ENCODE measurements around the gene BRF1.

BRF1 gene

DNA sequence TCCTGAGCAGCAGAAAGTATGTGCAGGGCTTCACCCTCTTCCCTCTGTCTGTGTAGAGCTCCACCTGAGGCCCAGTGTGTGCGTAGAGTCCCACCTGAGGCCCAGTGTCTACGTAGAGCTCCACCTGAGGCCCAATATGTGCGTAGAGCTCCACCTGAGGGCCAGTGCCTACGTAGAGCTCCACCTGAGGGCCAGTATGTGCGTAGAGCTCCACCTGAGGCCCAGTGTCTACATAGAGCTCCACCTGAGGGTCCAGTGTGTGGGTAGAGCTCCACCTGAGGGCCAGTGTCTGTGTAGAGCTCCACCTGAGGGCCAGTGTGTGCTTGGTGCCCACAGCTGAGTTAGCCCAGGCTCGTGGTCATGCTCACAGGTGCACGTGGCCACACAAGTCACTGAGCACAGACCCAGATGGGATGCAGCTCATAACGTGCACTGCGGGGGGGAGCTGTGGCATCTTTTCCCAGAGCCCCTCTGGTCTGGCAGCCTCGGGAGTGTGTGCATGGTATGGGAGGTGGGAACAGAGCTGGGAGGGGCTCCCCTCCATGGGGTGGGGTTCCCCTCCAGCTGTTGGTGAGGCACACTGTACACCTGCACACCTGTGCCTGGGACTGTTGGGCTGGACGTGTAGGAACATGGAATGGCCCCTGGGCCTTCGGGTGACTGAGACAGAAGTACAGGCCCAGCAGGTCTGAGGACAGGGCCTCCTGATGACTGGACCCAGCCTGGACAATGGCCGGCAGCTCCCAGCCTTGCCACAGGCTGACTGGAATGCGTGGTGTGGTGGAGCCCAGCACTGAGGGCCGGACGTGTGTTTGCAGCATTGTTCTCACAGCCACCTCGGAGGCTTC, 33.8 kb upstream of the BRF1 start:
- H3K27ac ChIP-seq: no peak overlapping the region
- TF ChIP-seq, protein P1, sequence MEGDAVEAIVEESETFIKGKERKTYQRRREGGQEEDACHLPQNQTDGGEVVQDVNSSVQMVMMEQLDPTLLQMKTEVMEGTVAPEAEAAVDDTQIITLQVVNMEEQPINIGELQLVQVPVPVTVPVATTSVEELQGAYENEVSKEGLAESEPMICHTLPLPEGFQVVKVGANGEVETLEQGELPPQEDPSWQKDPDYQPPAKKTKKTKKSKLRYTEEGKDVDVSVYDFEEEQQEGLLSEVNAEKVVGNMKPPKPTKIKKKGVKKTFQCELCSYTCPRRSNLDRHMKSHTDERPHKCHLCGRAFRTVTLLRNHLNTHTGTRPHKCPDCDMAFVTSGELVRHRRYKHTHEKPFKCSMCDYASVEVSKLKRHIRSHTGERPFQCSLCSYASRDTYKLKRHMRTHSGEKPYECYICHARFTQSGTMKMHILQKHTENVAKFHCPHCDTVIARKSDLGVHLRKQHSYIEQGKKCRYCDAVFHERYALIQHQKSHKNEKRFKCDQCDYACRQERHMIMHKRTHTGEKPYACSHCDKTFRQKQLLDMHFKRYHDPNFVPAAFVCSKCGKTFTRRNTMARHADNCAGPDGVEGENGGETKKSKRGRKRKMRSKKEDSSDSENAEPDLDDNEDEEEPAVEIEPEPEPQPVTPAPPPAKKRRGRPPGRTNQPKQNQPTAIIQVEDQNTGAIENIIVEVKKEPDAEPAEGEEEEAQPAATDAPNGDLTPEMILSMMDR (conservative IDR thresholded peaks at IDR 0.05): no peak
- TF ChIP-seq ZFX (IDR thresholded peaks at IDR 0.05): no peak

DNA sequence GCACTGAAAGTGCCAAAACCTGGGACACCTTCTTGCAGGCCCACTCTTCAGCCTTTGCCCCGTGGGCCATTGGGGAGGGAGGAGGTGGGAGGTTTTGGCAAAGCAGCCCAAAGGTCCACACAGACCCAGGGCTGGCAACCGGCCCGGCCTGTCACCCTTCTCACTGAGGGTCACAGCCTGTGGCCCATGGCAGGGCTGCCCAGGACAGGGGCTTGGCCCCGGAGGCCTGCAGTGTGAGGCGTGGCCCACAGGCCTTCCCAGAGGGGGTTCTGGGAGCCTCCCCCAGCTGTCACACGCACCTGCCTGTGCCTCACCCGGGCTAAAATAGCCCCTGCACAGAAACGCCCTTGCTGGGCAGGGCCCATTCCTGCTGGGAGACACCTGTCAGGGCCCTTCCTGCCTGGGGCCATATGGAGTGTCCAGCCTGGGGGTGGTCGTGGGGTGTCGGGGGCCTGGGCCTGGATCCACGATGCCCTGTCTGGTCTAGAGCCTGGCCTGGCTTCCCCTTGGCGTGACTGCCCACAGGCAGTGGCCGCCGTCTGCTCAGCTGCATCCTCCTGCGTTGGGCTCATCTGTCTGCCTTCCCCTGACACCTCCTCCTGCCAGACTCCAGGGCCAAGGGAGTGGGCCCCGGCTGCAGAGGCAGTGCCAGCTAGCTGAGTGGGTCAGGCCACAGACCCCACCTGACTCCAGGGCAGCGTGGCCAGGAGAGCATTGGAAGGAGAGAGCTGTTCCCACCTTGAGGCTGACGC, 33.0 kb upstream of the BRF1 start:
- TF ChIP-seq ZFX (IDR thresholded peaks at IDR 0.05): no peak
- TF ChIP-seq, protein P1 (conservative IDR thresholded peaks at IDR 0.05): no peak
- H3K27ac ChIP-seq: no peak overlapping the region

DNA sequence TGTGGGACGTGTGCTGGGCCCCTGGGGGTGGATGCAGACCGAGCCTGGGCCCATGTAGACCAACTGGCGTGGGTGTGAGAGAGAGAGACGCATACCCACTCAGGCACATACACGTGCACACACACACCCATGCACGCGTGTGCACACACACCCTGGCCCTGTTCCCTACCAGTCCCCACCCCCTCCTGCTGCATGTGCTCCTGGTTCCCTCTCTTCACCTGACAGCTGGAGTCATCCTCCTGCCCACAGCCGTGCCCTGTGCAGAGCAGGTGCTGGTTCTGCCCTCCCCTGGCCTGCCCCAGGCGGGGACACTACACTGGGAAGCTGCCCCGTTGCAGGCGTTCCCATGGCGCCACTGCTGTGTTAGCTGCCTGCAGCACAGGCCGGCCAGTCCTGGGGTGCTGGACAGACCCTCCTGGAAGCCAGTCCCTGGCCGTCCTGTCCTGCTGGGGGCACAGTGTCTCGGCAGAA, 32.3 kb upstream of the BRF1 start:
- TF ChIP-seq ZFX (IDR thresholded peaks at IDR 0.05): no peak
- TF ChIP-seq, protein P1 (conservative IDR thresholded peaks at IDR 0.05): no peak
- H3K27ac ChIP-seq: no peak overlapping the region

DNA sequence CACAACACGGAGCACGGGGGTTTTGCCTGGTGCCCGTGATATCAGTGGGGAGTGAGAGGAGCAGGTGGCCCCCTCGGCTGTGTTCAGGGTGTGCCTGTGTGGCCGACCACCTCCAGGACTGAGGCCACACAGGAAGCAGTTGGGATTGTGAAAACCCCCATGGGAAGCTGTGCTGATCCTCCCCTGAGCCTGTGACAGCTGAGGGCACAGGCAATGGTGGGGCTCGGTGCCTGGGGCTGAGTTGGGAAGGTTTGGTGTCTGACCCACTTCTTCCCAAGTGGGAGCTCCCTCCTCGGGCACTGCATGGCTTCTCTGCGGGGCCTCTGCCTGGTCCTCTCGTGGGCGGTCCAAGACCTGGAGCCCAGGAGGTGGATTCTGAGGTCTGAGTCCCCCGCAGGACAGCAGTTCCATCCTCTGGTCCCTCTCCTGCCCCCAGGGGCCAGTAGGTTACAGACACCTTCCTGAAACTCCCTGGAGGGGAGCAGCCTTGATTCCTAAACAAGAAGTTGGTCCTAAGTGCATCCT, 31.6 kb upstream of the BRF1 start:
- H3K27ac ChIP-seq: no peak overlapping the region
- TF ChIP-seq, protein P1 (conservative IDR thresholded peaks at IDR 0.05): no peak
- no peak for TF ChIP-seq ZFX (IDR thresholded peaks at IDR 0.05)

DNA sequence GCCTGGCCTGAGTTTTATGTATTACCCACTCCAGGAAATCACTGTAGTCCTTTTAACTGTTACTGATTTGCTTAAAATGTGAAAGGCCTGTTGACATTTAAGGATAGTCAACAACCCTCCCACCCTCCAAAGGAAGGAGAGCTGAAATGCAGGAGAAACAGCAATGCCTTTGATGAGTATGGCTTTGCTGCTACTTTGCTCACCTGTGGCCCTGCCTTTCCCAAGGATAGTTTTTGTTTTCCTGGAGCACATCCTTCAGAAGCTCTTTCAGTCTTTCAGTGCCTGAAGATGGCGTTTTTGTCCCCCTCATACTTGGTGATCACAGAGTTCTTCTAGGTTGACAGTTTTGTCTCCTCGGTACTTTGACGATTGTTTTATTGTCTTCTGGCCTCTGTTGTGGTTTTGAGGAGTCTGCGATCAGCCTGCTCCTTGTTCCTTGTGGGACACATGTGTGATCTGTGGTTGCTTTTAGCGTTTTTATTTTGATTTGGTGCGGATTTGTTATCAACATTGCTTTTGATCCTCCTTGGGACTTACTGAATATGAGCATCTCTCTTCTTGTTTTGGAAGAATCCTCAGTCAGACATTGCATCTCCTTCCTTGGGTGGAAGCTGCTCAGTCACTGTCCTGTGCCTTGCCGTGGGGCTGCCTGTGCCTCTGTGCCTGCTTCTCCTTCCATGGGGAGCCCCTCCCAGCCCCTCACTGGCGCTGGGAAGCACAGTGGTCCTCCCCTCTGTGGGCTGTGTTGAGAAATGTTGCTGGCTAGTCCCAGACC, 31.0 kb upstream of the BRF1 start:
- TF ChIP-seq ZFX (IDR thresholded peaks at IDR 0.05): no peak
- TF ChIP-seq, protein P1 (conservative IDR thresholded peaks at IDR 0.05): no peak
- H3K27ac ChIP-seq: no peak overlapping the region

DNA sequence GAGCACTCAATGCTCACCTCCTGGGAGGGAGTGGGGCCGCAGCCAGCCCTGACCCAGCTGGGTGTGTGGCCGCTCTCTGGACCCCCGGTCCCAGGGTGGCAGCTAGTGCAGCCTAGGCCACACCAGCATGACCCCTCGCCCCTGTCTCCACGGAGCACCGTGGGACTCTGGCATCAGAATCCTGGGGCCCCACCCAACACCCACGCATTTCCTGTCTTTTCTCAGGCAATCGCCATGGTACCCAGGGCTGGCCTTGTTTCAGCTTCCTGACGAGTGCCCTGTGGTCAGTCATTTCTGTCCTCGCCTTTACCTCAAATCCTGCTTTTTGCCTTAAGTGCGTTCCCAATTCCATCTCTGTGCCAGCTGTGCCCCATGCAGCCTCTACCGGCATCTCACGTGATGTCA, 29.7 kb upstream of the BRF1 start:
- no peak overlapping the region for H3K27ac ChIP-seq
- no peak for TF ChIP-seq ZFX (IDR thresholded peaks at IDR 0.05)

DNA sequence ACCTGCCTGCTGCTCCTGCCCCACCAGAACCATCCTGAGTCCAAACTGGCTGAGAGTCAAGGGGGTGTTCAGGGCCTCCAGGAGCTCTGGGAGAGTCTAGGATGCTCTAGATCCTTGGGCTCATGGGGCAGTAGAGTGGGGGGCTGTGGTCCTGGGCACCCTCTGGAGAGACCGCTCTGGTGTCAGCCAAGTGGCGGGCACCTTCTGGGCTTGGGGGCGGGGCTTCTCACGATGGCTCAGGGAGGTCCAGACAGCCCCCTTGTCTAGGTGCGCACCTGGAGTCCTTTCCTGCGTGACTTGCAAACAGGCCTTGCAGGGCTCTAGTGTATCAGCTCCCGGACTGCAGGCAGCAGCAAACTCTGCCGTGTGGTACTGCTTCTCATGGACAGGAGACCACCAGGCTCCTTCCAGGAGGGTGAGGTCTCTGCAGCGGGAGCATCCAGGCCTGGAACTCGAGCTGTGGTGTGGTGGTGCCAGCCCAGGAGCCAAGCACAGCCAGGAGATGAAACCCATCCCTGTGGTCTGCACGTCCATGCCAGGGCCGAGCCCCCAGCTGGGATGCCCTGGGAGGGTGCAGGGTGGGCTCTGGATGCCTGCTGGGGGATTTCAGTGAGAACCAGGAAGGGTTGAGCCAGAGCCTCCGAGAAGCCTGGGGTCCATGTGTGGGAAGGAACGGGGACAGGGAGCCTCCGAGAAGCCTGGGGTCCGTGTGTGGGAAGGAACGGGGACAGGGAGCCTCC, 28.8 kb upstream of the BRF1 start:
- H3K27ac ChIP-seq: no peak overlapping the region

More for the DNA sequence above, 28.8 kb upstream of the BRF1 start:
- no peak for TF ChIP-seq ZFX (IDR thresholded peaks at IDR 0.05)
- TF ChIP-seq, protein P1 (conservative IDR thresholded peaks at IDR 0.05): no peak
